ENCODE data around the gene PRKCB.

The PRKCB gene

GRCh38 chr16:24258791-24259190 lies 423.0 kb downstream of the PRKCB start:
- Mint-ChIP-seq H3K4me1 (no peaks in the 10 kb centered on the region), H3K9me3 (no peaks in the 10 kb centered on the region), H3K27ac (no peak overlapping the region), H3K27me3 (peaks cover 71% of the 10 kb centered on the region), H3K4me3 (no peak overlapping the region), H3K36me3 (no peaks in the 10 kb centered on the region)
- ATAC-seq, result no peak

- no peak overlapping the region for H3K4me3 Mint-ChIP-seq
- H3K36me3 Mint-ChIP-seq, result peaks cover 4% of the 10 kb centered on the region
- no peak overlapping the region for H3K27ac Mint-ChIP-seq
- H3K4me1 Mint-ChIP-seq, result no peaks in the 10 kb centered on the region
- H3K27me3 Mint-ChIP-seq, result peaks cover 41% of the 10 kb centered on the region
- no peak for ATAC-seq
- peaks cover 10% of the 10 kb centered on the region for H3K9me3 Mint-ChIP-seq
Observed at GRCh38 chr16:24262816-24263215, 427.0 kb downstream of the PRKCB start.

Measured in stimulated activated memory B cell treated with anti-CD40 and anti-IgM and Interleukin-4, amounts not matched to agents 10 μg/mL and 1 μg/mL and 100 μg/mL, for 72 hours (primary cell).